Measurements from ENCODE around the gene MRPL12. TPM values are rescaled to one million over a fixed set of nuclear protein-coding genes. Genes with fewer than 3 reads are reported as not detected.

Gene MRPL12
- 11.0 and 13.7 TPM in 2 replicates for total RNA-seq

DNA sequence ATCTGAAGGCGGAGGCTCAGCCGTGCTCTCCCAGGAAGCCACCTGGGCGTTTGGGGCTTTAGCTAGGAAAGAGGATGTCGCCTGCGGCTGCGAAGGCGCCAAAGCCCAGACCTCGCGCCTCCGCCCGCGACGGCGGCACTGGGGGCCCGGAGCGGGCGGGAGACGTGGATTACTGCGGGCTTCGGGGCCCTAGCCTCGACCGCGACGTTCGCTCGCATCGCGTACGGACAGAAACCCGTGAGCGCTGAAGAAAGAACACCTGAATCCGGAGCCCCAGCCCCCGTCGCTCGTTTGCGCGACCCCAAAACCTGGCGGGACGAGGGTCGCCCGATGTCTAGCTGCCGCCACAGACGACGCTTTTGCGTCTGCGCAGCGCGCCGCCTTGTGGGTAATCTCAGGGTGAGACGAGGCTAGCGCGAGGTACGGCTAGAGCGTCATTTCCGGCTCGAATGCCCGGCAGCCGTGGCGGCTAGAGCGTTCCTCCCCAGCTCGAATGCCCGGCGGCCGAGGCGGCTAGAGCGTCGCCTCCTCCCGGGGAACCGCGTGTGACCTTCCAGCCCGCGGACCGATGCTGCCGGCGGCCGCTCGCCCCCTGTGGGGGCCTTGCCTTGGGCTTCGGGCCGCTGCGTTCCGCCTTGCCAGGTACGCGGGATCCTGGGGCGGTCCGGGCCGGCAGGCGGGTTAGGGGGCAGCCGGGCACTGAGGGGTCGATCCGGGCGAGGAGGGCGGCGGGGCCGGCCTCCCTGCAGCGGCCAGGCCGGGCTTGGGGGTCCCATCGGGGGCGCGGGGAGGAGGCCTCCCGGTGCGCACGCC is at the start of gene MRPL12:
Gene MRPL12 (plus strand): TSS at position 434 of the 813 bp plus-strand sequence. CDS start 135 bp downstream, at position 569.

DNA sequence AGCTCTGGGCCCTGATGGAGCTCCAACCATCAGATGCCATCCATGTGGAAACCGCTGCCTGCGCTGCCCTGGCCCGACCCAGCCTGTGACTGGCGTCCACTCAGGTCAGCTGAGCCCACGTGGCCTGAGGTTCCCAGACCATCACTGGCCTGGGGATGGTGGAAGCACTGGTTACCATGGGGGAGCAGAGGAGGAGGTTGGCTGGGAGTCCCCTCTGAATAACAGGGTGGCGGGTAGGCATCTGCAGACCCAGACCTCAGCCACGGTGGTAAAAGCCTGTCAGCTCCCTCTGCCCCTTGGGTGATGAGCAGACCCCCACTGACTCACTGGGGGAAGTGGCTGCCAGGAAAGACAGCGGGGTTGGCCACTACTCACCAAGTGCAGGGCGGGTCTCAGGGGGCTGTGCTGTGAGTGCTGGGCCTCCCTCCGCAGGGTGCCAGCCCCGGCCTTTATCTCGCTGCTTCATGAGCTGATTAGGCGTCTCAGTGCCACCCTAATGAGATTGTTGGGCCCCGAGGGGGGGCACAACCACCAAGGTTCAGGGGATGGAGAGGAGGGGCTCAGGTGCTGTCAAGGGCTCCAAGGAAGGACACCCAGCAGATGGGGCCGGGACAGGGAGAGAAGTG is 46.9 kb upstream of the MRPL12 start, which contains the start of gene PDE6G:
Gene PDE6G (minus strand): TSS at position 425 of the 626 bp plus-strand sequence. CDS start 3,237 bp downstream, outside the sequence.

DNA sequence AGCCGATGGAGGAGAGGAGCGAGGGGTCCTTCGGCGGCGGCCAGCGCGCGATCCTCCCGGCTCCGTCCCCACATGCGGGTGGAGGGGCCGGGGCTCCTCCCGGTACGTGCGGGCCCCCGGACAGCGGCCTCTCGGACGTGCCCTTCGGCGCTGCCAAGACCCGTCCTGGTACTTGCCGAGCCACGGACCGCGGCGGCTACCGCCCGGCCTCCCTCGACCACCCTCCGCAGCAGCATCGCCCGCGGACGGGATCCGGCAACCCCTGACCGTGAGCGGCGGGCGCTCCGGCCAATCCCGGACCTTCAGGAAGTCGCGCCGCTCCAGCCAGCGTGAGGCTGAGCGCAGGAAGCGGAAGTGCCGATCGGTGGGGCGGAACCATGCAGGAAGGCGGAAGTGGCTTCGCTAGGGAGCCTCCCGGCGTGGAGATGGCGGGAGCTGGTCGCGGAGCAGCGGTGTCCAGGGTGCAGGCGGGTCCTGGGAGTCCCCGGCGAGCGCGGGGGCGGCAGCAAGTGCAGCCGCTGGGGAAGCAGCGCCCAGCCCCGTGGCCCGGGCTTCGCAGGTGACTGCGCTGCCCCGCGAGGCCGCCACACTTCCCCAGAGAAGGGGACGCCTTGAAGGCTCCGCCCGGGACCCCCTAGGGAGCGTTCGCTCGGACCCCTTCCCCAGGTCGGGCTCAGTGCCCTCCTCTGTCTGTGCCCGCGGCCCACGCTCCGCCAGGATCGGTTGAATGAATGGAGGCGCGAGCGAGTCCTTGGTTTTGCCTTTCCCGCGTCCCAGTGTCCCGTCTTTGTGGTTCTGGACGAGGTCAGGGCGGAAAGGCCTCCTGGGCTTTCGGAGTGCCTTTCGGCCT is 36.6 kb upstream of the MRPL12 start, which contains the start of the genes CCDC137 and OXLD1:
Gene CCDC137 (plus strand): TSS at position 396 of the 850 bp plus-strand sequence. CDS start 30 bp downstream, at position 426.
Gene OXLD1 (minus strand): TSS at position 264 of the 850 bp plus-strand sequence. CDS start 28 bp downstream, at position 236.

DNA sequence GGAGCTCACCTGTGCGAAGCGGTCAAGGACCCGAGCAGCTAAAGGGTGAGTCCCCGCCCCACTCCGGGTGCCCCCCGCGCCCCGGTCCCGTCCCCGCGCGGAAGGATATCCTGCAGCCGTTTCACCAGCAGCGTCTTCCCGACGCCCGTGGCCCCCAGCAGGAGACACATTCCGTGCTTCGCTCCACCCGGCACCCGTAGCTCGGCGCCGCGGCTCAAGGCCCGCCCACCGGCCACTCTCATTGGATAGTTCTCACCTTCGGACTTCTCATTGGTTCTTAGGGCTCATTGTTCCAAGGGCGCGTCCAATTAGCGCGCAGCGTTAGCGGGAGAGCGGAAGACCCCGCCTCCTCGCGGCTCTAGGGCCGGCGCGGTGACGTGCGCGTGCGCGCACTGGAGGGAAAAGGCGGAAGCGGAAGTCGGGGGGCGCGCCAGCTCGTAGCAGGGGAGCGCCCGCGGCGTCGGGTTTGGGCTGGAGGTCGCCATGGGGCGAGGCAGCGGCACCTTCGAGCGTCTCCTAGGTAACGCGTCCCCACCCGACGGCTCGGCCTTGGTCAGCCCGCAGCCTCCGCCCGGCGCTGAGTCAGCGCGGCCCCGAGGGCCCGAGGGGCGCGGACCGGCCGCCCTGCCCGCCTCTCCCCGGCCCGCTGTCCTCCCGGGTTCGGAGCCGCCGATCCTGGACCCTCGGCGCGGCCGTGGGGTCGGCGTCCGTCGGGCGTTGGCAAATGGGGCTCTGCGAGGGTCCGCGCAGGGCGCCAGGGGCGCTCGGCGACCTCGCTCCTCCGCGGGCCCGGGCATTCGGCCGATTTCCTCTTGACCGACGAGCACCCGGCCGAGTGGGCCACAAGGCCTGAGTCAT is 19.4 kb upstream of the MRPL12 start, which contains the start of the genes ARL16 and HGS:
Gene ARL16 (minus strand): TSS at position 214 of the 858 bp plus-strand sequence. CDS start 44 bp downstream, at position 170.
Gene HGS (plus strand): TSS at position 428 of the 858 bp plus-strand sequence. CDS start 56 bp downstream, at position 484.

GRCh38 chr17:81711814-81712467 is 8.8 kb downstream of the MRPL12 start, which contains the start of gene SLC25A10:
TSS of gene SLC25A10 (plus strand) at chr17:81712284. CDS start at chr17:81712427, 143 bp downstream.

Other genes with a start within 250 kb of the MRPL12 start
- gene ACTG1, start 190.6 kb upstream of the MRPL12 start, total RNA-seq = 7,045 and 11,034 TPM in 2 replicates
- gene FSCN2, start 175.0 kb upstream of the MRPL12 start, total RNA-seq = 0.65 TPM in 1 of 2 replicates, not detected in the other
- gene FAAP100, start 151.0 kb upstream of the MRPL12 start, total RNA-seq = 19.5 and 19.8 TPM in 2 replicates
- gene NPLOC4, start 66.3 kb upstream of the MRPL12 start, total RNA-seq = 75.4 and 83.9 TPM in 2 replicates
- gene TSPAN10, start 66.2 kb upstream of the MRPL12 start, total RNA-seq = 0.32 and 0.46 TPM in 2 replicates
- 0.76 and 0.97 TPM in 2 replicates for gene PDE6G, start 46.8 kb upstream of the MRPL12 start, total RNA-seq
- gene OXLD1, start 36.8 kb upstream of the MRPL12 start, total RNA-seq = 33.7 and 39.6 TPM in 2 replicates
- 9.3 and 10.7 TPM in 2 replicates for gene CCDC137, start 36.6 kb upstream of the MRPL12 start, total RNA-seq
- 21.1 and 39.6 TPM in 2 replicates for gene ARL16, start 19.6 kb upstream of the MRPL12 start, total RNA-seq
- 64.3 and 78.6 TPM in 2 replicates for gene HGS, start 19.4 kb upstream of the MRPL12 start, total RNA-seq
- 17.5 and 21.6 TPM in 2 replicates for gene SLC25A10, start 8.9 kb downstream of the MRPL12 start, total RNA-seq
- gene GCGR, start 100.8 kb downstream of the MRPL12 start, total RNA-seq = not detected in 2 replicates
- gene MCRIP1, start 129.9 kb downstream of the MRPL12 start, total RNA-seq = 126 and 148 TPM in 2 replicates
- gene PPP1R27, start 131.7 kb downstream of the MRPL12 start, total RNA-seq = not detected in 2 replicates
- 648 and 838 TPM in 2 replicates for gene P4HB, start 157.2 kb downstream of the MRPL12 start, total RNA-seq
- 59.0 and 168 TPM in 2 replicates for gene ARHGDIA, start 168.0 kb downstream of the MRPL12 start, total RNA-seq
- 233 and 248 TPM in 2 replicates for gene ALYREF, start 188.2 kb downstream of the MRPL12 start, total RNA-seq
- gene ANAPC11, start 188.4 kb downstream of the MRPL12 start, total RNA-seq = 208 and 256 TPM in 2 replicates
- gene NPB, start 198.9 kb downstream of the MRPL12 start, total RNA-seq = not detected in 2 replicates
- 45.5 and 59.4 TPM in 2 replicates for gene PCYT2, start 208.0 kb downstream of the MRPL12 start, total RNA-seq
- gene SIRT7, start 214.8 kb downstream of the MRPL12 start, total RNA-seq = 17.2 and 36.6 TPM in 2 replicates
- 13.3 and 17.2 TPM in 2 replicates for gene MAFG, start 224.4 kb downstream of the MRPL12 start, total RNA-seq
- 114 and 138 TPM in 2 replicates for gene PYCR1, start 233.9 kb downstream of the MRPL12 start, total RNA-seq
- gene MYADML2, start 243.9 kb downstream of the MRPL12 start, total RNA-seq = not detected in 2 replicates